Lower leg skin (tissue), 4 donors: ENCODE measurements around the gene BIN1. TPM values are rescaled to one million over a fixed set of nuclear protein-coding genes. Genes with fewer than 3 reads are reported as not detected.

Source experiments
- DNase-seq, 2 donors: peaks; one replicate each; pipeline ENCODE4 v3.0.0-alpha.2; 2019; ENCODE audit warnings: low spot score in 2 of 2
- H3K4me3 ChIP-seq: fragments of 200-600 bp; sonication (generic); 2 replicates; pipeline ENCODE4 v1.5.1; 2017; ENCODE audit warnings: mild to moderate bottlenecking, low read depth; ENCODE audit not compliant: poor library complexity, severe bottlenecking
- CTCF ChIP-seq, 3 donors: fragments of 450-650 bp; IDR thresholded peaks; one replicate each; pipeline ENCODE4 v1.5.1; 2016; ENCODE audit warnings: antibody characterized with exemption in 3 of 3, mild to moderate bottlenecking in 3 of 3, moderate library complexity in 2 of 3
- POLR2A ChIP-seq, 2 donors: fragments of 450-650 bp; IDR thresholded peaks; one replicate each; pipeline ENCODE4 v1.6.1; 2016 to 2017; ENCODE audit warnings: antibody characterized with exemption in 2 of 2, mild to moderate bottlenecking in 1 of 2, moderate library complexity in 1 of 2
- WGBS, 2 donors: methylation state at CpG; one replicate each; pipeline ENCODE4 v1.1.5; 2018; 5-methylcytosine and 5-hydroxymethylcytosine counted together
- intact Hi-C: fragments of 100-400 bp; cut with DNase I; formaldehyde crosslinking; loops from one replicate; pipeline ENCODE4 v1.15.0; 2023; ENCODE audit warnings: low total_unique reads
- total RNA-seq, 4 donors: library from RNA; depleted of rRNA; stranded (reverse); fragments of >200 nt; gene quantifications; one replicate each; pipeline ENCODE4 v1.1.0, GENCODE V29; 2016

The BIN1 gene
- total RNA-seq, 4 donors from 2014 or later, result 8.4 to 18.2 (median 9.8) TPM

- H3K4me3 ChIP-seq, result no peak overlapping the region
- DNase-seq, result no peak
- WGBS, 2 donors, result 59 to 68% methylated on average over 11 of the region's 11 CpGs
- TF ChIP-seq POLR2A (IDR thresholded peaks at IDR 0.05) (no peak), CTCF (IDR thresholded peaks at IDR 0.05) (no peak)
- intact Hi-C loops, result no loop called here
Observed at GRCh38 chr2:127143841-127144782, 37.2 kb upstream of the BIN1 start.

GRCh38 chr2:127142663-127143630, 36.0 kb upstream of the BIN1 start:
- intact Hi-C loops, result no loop called here
- TF ChIP-seq POLR2A (IDR thresholded peaks at IDR 0.05) (no peak), CTCF (IDR thresholded peaks at IDR 0.05) (no peak)
- no peak for DNase-seq
- H3K4me3 ChIP-seq, result no peak overlapping the region
- WGBS, 2 donors, result 93 to 95% methylated on average over 4 of the region's 4 CpGs

- WGBS, 2 donors, result 78 to 80% methylated on average over 13 of the region's 13 CpGs
- TF ChIP-seq CTCF (IDR thresholded peaks at IDR 0.05), result no peak
- no peak for TF ChIP-seq POLR2A (IDR thresholded peaks at IDR 0.05)
- no peak for DNase-seq
- H3K4me3 ChIP-seq, result no peak overlapping the region
- intact Hi-C loops, result no loop called here
Observed at GRCh38 chr2:127140538-127140937, 33.6 kb upstream of the BIN1 start.

- WGBS, 2 donors, result 60 to 70% methylated on average over 2 of the region's 2 CpGs
- TF ChIP-seq CTCF (IDR thresholded peaks at IDR 0.05) (no peak), POLR2A (IDR thresholded peaks at IDR 0.05) (no peak)
- intact Hi-C loops, result no loop called here
- DNase-seq, result no peak
- no peak overlapping the region for H3K4me3 ChIP-seq
Observed at GRCh38 chr2:127139766-127140165, 32.8 kb upstream of the BIN1 start.

GRCh38 chr2:127138281-127138680, 31.3 kb upstream of the BIN1 start:
- WGBS, 2 donors, result 88 to 91% methylated on average over 12 of the region's 12 CpGs
- no peak overlapping the region for H3K4me3 ChIP-seq
- TF ChIP-seq CTCF (IDR thresholded peaks at IDR 0.05), result no peak
- intact Hi-C loops, result no loop called here
- DNase-seq, result no peak
